Tracheal epithelial cell (primary cell): ENCODE data around the gene UGP2. TPM values are rescaled to one million over a fixed set of nuclear protein-coding genes. Genes with fewer than 3 reads are reported as not detected.

ENCODE experiments used
- total RNA-seq: library from RNA; depleted of rRNA; stranded (reverse); fragments of >200 nt; gene quantifications from 2 replicates; pipeline ENCODE4 v1.2.1, GENCODE V29; 2014

UGP2 gene
- total RNA-seq = 160 and 165 TPM in 2 replicates

DNA sequence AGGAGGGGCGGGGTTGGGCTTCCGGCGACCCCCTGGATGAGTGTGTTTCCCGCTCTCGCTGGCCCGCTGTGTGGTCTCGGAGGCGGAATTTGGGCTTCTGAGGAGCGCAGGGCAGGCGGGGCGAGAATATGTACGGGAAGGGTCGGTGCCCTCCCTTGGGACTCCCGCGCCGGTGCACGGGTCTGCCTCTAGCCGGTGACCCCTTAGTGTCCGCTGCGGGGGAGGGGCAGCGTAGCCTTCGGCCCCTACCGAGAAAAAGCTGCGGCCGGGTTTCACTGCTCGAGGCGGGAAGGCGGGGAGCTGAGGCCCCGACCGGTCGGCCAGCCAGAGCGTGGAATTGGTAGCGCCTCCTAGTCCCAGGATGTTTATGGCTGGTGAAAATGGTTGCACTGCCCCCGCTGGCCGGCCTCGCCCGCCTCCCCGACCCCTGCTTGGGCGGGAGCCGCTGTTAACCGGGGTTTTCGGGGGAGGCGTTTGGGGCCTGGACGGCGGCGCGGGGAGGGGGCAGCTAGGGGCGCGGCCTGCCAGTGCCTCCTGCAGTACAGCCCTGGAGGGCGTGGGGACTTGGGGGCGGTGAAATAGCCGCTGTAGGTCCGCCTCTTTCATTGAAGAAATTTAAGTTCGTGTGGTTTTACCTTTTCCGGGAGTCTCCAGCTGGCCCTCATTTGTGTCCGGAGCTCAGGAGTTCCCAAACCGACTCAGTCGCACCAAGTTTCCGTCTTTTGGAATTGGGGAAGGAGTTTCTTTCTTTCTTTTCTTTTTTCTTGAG is at the start of gene UGP2:
Gene UGP2, plus strand, starts transcription at position 643 of the 769 bp plus-strand sequence. CDS start 290 bp downstream, outside the sequence.

Other genes with a start within 250 kb of the UGP2 start
- 17.1 and 26.6 TPM in 2 replicates for gene VPS54, start 177.5 kb downstream of the UGP2 start, total RNA-seq